SU-DHL-6 (cell line): ENCODE results near the gene CGB7.
A peak's percentile ranks its signal among the peaks of the same experiment; 100 is the strongest.
"Not testable (repeated sequence)": the region's sequence is repeated elsewhere in the genome, so short reads cannot be mapped to it uniquely, and the experiment has no call there.

Experiments used
- H2AFZ ChIP-seq: fragments of 200-600 bp; sonication (generic); 2 replicates; pipeline ENCODE4 v1.6.1; 2014; ENCODE audit warnings: low read depth, mild to moderate bottlenecking, moderate library complexity, mixed read lengths, antibody characterized with exemption, low read length; ENCODE audit not compliant: severe bottlenecking
- H3F3A ChIP-seq: fragments of 200-600 bp; shearing (Covaris generic); 2 replicates; pipeline ENCODE4 v1.6.0; 2016; ENCODE audit warnings: antibody characterized with exemption, mild to moderate bottlenecking; ENCODE audit not compliant: insufficient read depth
- H3K27ac ChIP-seq: fragments of 200-600 bp; sonication (generic); 2 replicates; pipeline ENCODE4 v1.5.1; 2016; ENCODE audit warnings: low read depth, mild to moderate bottlenecking, low read length, moderate library complexity, mixed read lengths
- H3K27me3 ChIP-seq: fragments of 200-600 bp; sonication (generic), shearing (Covaris generic); 2 replicates; pipeline ENCODE4 v1.6.0; 2014; ENCODE audit warnings: mild to moderate bottlenecking, low read length
- H3K36me3 ChIP-seq: fragments of 200-600 bp; sonication (generic); 2 replicates; pipeline ENCODE4 v1.6.1; 2014; ENCODE audit warnings: mild to moderate bottlenecking, low read length, mixed read lengths
- H3K4me2 ChIP-seq: fragments of 300-600, 200-600 bp; shearing (Covaris generic), sonication (generic); 2 replicates; pipeline ENCODE4 v1.6.0; 2014; ENCODE audit warnings: low read length, low read depth, mild to moderate bottlenecking; ENCODE audit not compliant: poor library complexity, severe bottlenecking
- H3K4me3 ChIP-seq: fragments of 200-600 bp; sonication (generic); 2 replicates; pipeline ENCODE4 v1.5.1; 2014; ENCODE audit warnings: antibody characterized with exemption, low read length, mild to moderate bottlenecking, mixed read lengths; ENCODE audit not compliant: insufficient read depth, poor library complexity, severe bottlenecking
- H3K79me2 ChIP-seq: fragments of 200-600 bp; sonication (generic); 2 replicates; pipeline ENCODE4 v1.6.1; 2014; ENCODE audit warnings: mild to moderate bottlenecking, low read length, moderate library complexity; ENCODE audit not compliant: insufficient read depth
- H3K9ac ChIP-seq: fragments of 200-600 bp; sonication (generic); 2 replicates; pipeline ENCODE4 v1.7.0; 2014; ENCODE audit warnings: mild to moderate bottlenecking, low read length
- H3K9me2 ChIP-seq: fragments of 200-600 bp; sonication (generic); replicated peaks from 2 replicates; pipeline ENCODE4 v1.6.1; 2014; ENCODE audit warnings: low read length; ENCODE audit not compliant: insufficient read depth
- H3K9me3 ChIP-seq: fragments of 200-600 bp; sonication (generic); 2 replicates; pipeline ENCODE4 v1.6.1; 2014; ENCODE audit warnings: low read length, mixed read lengths; ENCODE audit not compliant: insufficient read depth
- H4K20me1 ChIP-seq: fragments of 200-600 bp; sonication (generic); 2 replicates; pipeline ENCODE4 v1.6.1; 2014; ENCODE audit warnings: low read depth, mild to moderate bottlenecking, antibody characterized with exemption, low read length, moderate library complexity, mixed read lengths
- CTCF ChIP-seq: fragments of 200-600 bp; sonication (generic); IDR thresholded peaks from one replicate; pipeline ENCODE4 v1.5.1; 2017; ENCODE audit warnings: antibody characterized with exemption, mild to moderate bottlenecking, low read length, moderate library complexity; ENCODE audit not compliant: insufficient read depth, poor library complexity, severe bottlenecking
- EZH2phosphoT487 ChIP-seq: fragments of 200-600 bp; sonication (generic), shearing (Covaris generic); conservative IDR thresholded peaks from 2 replicates; pipeline ENCODE4 v1.6.1; 2018; ENCODE audit warnings: mild to moderate bottlenecking, antibody characterized with exemption, low read length, moderate library complexity, mixed read lengths

Gene CGB7

GRCh38 chr19:49025088-49025487, 32.5 kb downstream of the CGB7 start:
- H3K9me3 ChIP-seq, H3K9me2 ChIP-seq, H3K9ac ChIP-seq, H3K27me3 ChIP-seq, H3K27ac ChIP-seq, H3K4me2 ChIP-seq, H3F3A ChIP-seq, H3K79me2 ChIP-seq, H2AFZ ChIP-seq, H4K20me1 ChIP-seq, H3K4me3 ChIP-seq, H3K36me3 ChIP-seq: not testable (repeated sequence)

- not testable (repeated sequence) for H3K79me2 ChIP-seq, H3K9ac ChIP-seq, H3K36me3 ChIP-seq, H2AFZ ChIP-seq, H3K4me2 ChIP-seq, H3K27ac ChIP-seq, H3K27me3 ChIP-seq, H3K9me2 ChIP-seq, H4K20me1 ChIP-seq, H3K9me3 ChIP-seq, H3K4me3 ChIP-seq, H3F3A ChIP-seq
These were observed 33.3 kb downstream of the CGB7 start, which contains the start of gene CGB3 for GRCh38 chr19:49024233-49024632. Gene CGB3 (minus strand): TSS chr19:49024333. CDS start chr19:49023971, 362 bp downstream.

- H3K27me3 ChIP-seq = no peaks in the 10 kb centered on the region
- TF ChIP-seq CTCF = no peak
- TF ChIP-seq EZH2phosphoT487 = no peak
- H3K79me2 ChIP-seq = no peaks in the 10 kb centered on the region
- H4K20me1 ChIP-seq = no peaks in the 10 kb centered on the region
- H3K4me3 ChIP-seq = no peak overlapping the region
- H3K9ac ChIP-seq = no peak overlapping the region
- no peak overlapping the region for H2AFZ ChIP-seq
- H3K4me2 ChIP-seq = no peak overlapping the region
- H3K9me2 ChIP-seq = no peaks in the 10 kb centered on the region
- no peaks in the 10 kb centered on the region for H3K9me3 ChIP-seq
- no peaks in the 10 kb centered on the region for H3F3A ChIP-seq
- no peak overlapping the region for H3K27ac ChIP-seq
- no peaks in the 10 kb centered on the region for H3K36me3 ChIP-seq
These were observed 35.4 kb downstream of the CGB7 start for GRCh38 chr19:49022116-49022515.

GRCh38 chr19:49020931-49021895, 36.3 kb downstream of the CGB7 start:
- H3K36me3 ChIP-seq = no peaks in the 10 kb centered on the region
- H3K4me2 ChIP-seq = peak overlapping the region; percentile 11
- H2AFZ ChIP-seq = peak overlapping the region; percentile 27
- TF ChIP-seq CTCF (no peak), EZH2phosphoT487 (no peak)
- no peaks in the 10 kb centered on the region for H3F3A ChIP-seq
- H3K9ac ChIP-seq = no peak overlapping the region
- no peak overlapping the region for H3K4me3 ChIP-seq
- no peaks in the 10 kb centered on the region for H3K9me2 ChIP-seq
- no peaks in the 10 kb centered on the region for H3K9me3 ChIP-seq
- H3K27ac ChIP-seq = no peak overlapping the region
- no peaks in the 10 kb centered on the region for H3K27me3 ChIP-seq
- no peaks in the 10 kb centered on the region for H3K79me2 ChIP-seq
- H4K20me1 ChIP-seq = no peaks in the 10 kb centered on the region
